ENCODE data around the gene PAQR3.

DNA sequence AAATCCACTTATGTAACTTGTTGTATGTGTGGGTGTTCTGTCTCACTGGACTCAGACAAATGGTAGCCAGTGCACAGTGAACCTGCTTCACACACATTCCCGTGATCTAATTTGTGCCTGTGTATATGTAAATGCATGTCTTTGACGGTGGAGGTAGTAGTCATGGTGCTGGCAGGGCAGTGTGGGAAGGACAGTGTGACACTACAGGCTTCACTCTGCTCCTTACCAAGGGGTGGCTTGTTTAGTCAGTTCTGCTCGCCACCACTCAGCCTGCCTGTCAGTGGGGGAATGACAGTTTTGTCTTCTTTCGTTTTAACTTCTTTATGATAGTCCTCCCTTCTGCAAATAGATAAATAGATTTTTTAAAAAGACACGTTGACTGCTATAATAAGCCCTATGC lies 17.7 kb upstream of the PAQR3 start:
- TF ChIP-seq POLR2AphosphoS5 (IDR thresholded peaks at IDR 0.05; ENCODE audit: borderline replicate concordance, low read depth, low read length) (no peak), EZH2 (IDR thresholded peaks at IDR 0.05) (no peak), FOXP2 (optimal IDR thresholded peaks at IDR 0.05; ENCODE audit: control extremely low read depth, extremely low read length, insufficient read depth) (no peak)

All from SK-N-MC (cell line).